Measurements from ENCODE around the gene PDLIM4. TPM values are rescaled to one million over a fixed set of nuclear protein-coding genes. Genes with fewer than 3 reads are reported as not detected.
A peak's percentile ranks its signal among the peaks of the same experiment; 100 is the strongest.

PDLIM4 gene
- total RNA-seq, 1 experiment from 2014 or later: 94.1 TPM

DNA sequence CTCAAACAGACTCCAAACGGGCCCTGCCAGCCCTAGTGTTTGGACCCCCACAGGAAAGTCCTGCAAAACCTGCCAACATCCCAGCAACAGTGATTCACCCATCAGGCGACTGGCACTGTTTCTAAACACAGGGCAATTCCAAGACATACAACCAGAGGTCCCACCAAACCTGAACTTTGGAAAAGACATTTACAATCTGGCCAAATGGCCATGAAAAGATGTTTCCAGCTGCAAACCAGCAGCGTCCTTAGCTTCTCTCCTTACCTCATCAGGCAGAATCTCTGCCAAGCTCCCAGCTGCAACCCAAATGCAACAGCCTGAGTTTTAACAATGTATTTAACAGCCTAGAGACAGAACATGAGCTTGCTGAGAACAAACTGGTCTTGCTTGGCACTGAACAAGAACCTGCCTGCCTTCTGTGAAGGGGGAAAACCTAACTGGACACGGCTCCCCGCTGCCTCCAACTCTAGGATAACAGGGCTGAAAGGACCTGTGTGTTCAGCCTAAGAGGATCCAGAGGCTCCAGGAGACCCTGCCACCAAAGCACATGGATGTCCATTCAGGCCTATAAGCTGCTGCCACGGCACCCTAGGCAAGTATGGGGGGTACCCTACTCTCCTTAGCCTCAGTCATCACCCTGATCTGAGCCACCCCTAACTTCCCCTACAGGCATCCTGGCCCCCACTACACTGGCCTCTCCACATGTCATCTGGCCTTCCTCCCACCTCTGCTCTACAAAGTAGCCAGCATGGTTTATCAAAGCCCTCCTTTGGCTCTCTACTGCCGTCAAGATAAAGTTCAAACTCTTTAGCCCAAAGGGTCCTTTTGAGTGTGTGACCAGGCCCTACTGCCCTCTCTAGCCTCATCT is 35.5 kb upstream of the PDLIM4 start:
- Histone ChIP-seq H3K27me3 (replicated peaks) (no peaks in the 10 kb centered on the region), H3K4me1 (replicated peaks) (peaks cover 25% of the 10 kb centered on the region), H3K27ac (no peak overlapping the region), H3K9me3 (replicated peaks) (no peaks in the 10 kb centered on the region), H3K4me3 (no peak overlapping the region), H3K36me3 (peaks cover 26% of the 10 kb centered on the region)
- no peak for DNase-seq (ENCODE audit: low read depth in 1 of 2, low spot score in 2 of 2)

DNA sequence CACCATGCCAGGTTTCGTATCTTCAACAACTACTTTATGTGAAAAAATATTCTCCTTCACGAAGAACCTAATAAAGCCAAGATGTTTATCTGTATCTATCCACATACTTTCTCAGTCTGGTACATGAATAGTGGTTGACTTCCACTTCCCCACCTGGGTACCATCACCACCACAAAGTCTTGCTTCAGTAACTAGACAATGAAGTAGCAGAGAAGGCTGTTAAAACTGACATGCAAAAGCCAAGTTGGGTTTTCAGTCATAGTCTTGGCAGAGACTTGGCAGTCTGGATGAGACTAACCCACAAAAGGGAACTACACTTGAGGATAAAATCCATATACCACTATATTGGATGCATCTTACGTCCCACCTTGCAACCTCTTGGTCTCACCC is 34.9 kb upstream of the PDLIM4 start:
- no peak for DNase-seq (ENCODE audit: low read depth in 1 of 2, low spot score in 2 of 2)
- H3K27ac ChIP-seq: no peak overlapping the region
- H3K27me3 ChIP-seq (replicated peaks): no peaks in the 10 kb centered on the region
- H3K9me3 ChIP-seq (replicated peaks): no peaks in the 10 kb centered on the region
- H3K4me3 ChIP-seq: no peak overlapping the region
- peaks cover 24% of the 10 kb centered on the region for H3K36me3 ChIP-seq
- peaks cover 29% of the 10 kb centered on the region for H3K4me1 ChIP-seq (replicated peaks)

DNA sequence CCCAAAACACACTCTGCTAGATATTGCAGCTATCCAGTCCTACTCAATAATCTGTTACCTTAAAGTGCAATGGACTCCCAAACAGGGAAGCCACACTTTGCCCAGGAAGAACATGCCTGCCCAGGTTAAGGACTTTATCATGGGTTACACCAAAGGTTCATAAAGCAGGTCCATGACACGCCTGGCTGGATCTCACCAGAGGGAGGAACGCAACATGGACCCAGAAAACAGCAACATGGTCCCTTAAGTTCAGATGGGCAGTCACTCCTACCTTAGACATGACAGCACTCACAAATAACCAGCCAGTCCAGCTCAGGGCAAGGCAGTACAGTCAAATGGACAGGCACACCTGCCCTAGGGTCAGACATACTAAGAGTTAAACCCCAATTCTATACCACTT is 33.6 kb upstream of the PDLIM4 start:
- Histone ChIP-seq H3K9me3 (replicated peaks) (no peaks in the 10 kb centered on the region), H3K4me1 (replicated peaks) (peaks cover 34% of the 10 kb centered on the region), H3K27ac (no peak overlapping the region), H3K4me3 (no peak overlapping the region), H3K36me3 (peaks cover 19% of the 10 kb centered on the region), H3K27me3 (replicated peaks) (no peaks in the 10 kb centered on the region)
- DNase-seq (ENCODE audit: low read depth in 1 of 2, low spot score in 2 of 2): no peak

DNA sequence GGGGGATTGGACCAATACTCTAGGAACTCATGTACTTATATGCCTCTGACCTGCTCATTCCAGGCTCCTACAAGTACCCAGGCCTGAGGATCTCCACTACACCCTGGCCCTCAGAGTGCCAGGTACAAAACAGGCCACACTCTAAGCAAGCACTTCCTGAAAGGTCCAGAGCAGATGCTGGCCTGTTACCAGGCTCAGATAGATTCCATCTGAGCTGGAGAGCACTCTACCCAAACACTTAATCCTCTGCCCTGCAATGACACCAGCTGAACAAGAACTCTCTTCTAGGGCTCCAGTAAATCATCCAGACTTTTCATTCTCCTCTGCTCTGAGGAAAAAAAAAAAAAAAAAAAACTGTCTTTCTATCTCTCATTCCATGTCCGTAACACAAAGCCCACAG is 32.8 kb upstream of the PDLIM4 start:
- Histone ChIP-seq H3K27me3 (replicated peaks) (no peaks in the 10 kb centered on the region), H3K27ac (peak overlapping the region; percentile 20), H3K36me3 (peaks cover 19% of the 10 kb centered on the region), H3K4me3 (no peak overlapping the region), H3K9me3 (replicated peaks) (no peaks in the 10 kb centered on the region), H3K4me1 (replicated peaks) (peaks cover 34% of the 10 kb centered on the region)
- DNase-seq (ENCODE audit: low read depth in 1 of 2, low spot score in 2 of 2): peak in 1 of 2 experiments; percentile 20

DNA sequence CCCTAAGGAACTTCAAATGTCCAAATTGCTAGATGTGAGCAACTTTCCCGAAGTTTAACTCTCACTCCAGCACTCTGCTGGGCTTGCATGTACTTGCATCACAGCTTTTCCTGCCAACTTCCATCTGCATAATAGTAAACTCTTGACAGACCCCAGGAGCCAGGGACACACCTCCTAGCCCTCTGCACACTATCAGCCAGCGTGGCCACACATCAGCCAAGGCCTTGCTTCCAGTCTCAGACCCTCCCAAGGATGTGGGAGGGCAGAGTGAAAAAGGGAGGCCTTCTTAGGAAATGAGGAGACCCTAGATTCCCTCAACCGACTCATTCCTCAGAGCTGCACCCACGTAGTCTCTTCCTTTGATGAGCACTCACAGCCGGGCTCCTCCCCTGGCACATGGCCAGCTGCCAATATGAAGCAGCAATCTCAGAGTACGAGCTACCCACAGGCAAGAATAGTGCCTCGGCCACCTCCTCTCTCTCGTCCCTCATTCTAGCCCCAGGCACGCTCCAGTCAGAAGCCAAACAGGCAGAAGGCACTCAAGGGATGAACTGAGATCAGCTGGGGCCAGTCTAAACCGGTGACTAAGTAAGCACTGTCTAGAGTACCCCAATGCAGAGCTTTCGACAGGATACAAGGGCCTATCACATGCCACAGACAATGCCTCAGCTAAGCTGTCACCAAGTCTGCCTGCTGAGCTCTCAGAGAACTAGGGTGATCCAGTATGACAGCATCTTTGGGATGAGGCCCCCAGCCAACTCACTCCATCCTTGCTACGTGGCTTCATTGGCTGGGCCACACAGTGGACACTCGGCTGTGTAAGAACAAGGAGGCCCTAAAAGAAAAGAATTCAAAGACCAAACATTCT is 32.1 kb upstream of the PDLIM4 start:
- no peaks in the 10 kb centered on the region for H3K9me3 ChIP-seq (replicated peaks)
- H3K27ac ChIP-seq: peak overlapping the region; percentile 20
- H3K27me3 ChIP-seq (replicated peaks): no peaks in the 10 kb centered on the region
- DNase-seq (ENCODE audit: low read depth in 1 of 2, low spot score in 2 of 2): peak; percentile 85 to 91
- H3K4me1 ChIP-seq (replicated peaks): peaks cover 34% of the 10 kb centered on the region
- H3K4me3 ChIP-seq: no peak overlapping the region
- H3K36me3 ChIP-seq: peaks cover 15% of the 10 kb centered on the region

DNA sequence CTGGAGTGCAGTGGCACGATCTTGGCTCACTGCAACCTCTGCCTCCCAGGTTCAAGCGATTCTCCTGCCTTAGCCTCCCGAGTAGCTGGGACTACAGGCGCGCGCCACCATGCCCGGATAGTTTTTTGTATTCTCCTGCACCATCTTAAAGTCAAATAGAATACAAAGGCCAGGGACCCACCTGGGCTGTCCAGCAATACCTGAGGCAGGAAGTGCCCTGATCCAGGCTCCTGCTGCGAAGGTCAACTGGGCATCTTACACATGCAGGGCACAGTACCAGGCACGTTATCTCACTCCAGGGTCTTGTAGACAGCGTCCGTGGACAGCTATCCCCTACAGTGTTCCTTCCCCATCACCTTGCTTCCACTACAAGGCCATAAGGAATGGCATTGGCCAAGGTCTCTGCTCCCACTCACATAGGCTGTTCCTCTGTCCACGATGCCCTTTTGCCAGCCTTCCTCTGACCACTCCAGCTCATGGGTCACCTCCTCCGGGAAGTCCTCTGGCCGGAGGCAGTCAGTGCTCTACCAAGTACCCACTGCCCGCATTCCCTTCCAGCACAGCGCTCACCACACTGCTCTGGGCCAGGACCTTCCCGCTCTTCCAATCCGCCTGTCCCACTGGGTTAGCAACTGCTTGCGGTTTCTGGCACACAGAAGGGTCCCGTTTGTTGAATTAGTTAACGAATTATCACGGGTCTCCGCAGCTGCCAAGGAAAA is 30.8 kb upstream of the PDLIM4 start:
- Histone ChIP-seq H3K9me3 (replicated peaks) (no peaks in the 10 kb centered on the region), H3K27ac (peak overlapping the region; percentile 76), H3K27me3 (replicated peaks) (no peaks in the 10 kb centered on the region), H3K36me3 (peaks cover 12% of the 10 kb centered on the region), H3K4me3 (peak overlapping the region; percentile 80), H3K4me1 (replicated peaks) (peaks cover 34% of the 10 kb centered on the region)
- DNase-seq (ENCODE audit: low read depth in 1 of 2, low spot score in 2 of 2): no peak

DNA sequence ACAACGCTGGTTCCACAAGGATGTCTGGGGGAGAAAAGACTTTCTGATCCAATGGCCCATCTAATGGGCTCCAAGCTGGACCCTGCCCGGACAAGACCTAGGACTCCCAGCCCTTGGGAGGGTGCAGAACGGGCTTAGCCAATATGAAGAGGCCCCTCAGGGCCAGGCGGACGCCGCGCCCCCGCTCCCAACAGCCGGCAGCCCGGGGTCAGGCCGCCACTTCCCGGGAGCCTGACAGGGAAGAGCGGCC is 30.3 kb upstream of the PDLIM4 start:
- peak in 1 of 2 experiments; percentile 73 for DNase-seq (ENCODE audit: low read depth in 1 of 2, low spot score in 2 of 2)
- no peaks in the 10 kb centered on the region for H3K27me3 ChIP-seq (replicated peaks)
- peak overlapping the region; percentile 80 for H3K4me3 ChIP-seq
- peak overlapping the region; percentile 76 for H3K27ac ChIP-seq
- H3K4me1 ChIP-seq (replicated peaks): peaks cover 34% of the 10 kb centered on the region
- H3K9me3 ChIP-seq (replicated peaks): no peaks in the 10 kb centered on the region
- H3K36me3 ChIP-seq: peaks cover 12% of the 10 kb centered on the region

DNA sequence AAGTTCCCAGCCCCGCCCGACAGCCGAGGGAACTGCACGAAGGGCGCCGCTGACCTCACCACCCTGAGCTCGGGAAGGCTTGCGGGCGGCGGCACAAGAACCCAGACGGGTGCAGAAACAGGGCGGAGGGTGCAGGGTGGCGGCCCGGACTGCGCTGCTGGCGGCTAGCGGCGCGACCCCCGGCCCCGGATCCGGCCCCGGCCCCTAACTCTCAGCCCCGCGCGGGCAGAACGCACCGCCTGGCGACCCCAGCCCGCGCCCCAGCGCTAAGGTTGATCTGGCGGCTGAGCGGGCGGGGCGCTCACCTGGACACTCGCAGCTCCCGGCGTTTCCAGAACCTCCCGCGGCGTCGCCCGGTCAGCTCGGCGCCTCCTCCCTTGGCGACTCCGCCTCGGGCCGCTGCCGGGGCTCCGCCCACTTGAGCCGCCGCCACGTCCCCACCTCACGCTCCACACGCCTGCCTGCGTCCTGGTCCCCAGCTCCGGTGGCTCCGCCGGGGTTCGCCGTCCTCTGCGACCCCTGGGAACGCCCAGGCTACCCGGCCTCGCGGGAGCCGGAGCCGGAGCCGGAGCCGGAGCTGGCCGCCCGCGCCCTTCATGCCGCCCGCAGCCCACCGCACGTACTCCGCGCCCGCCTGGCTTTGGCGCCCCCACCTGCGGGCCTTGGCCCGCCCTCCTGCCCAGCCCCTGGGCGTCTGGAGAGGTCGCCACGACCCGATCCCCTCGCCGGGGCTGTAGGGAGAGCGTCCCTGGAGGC is 29.8 kb upstream of the PDLIM4 start, which contains the start of gene P4HA2:
TSS of gene P4HA2 (minus strand) at position 369 of the 756 bp plus-strand sequence. CDS start 9,227 bp downstream, outside the sequence.
- Histone ChIP-seq H3K36me3 (peaks cover 12% of the 10 kb centered on the region), H3K27ac (peak within 1 kb of the TSS; percentile 76), H3K27me3 (replicated peaks) (no peaks in the 10 kb centered on the region), H3K4me1 (replicated peaks) (peaks cover 34% of the 10 kb centered on the region), H3K9me3 (replicated peaks) (no peaks in the 10 kb centered on the region), H3K4me3 (peak within 1 kb of the TSS; percentile 80)
- DNase-seq (ENCODE audit: low read depth in 1 of 2, low spot score in 2 of 2): peak; percentile 83 to 85

DNA sequence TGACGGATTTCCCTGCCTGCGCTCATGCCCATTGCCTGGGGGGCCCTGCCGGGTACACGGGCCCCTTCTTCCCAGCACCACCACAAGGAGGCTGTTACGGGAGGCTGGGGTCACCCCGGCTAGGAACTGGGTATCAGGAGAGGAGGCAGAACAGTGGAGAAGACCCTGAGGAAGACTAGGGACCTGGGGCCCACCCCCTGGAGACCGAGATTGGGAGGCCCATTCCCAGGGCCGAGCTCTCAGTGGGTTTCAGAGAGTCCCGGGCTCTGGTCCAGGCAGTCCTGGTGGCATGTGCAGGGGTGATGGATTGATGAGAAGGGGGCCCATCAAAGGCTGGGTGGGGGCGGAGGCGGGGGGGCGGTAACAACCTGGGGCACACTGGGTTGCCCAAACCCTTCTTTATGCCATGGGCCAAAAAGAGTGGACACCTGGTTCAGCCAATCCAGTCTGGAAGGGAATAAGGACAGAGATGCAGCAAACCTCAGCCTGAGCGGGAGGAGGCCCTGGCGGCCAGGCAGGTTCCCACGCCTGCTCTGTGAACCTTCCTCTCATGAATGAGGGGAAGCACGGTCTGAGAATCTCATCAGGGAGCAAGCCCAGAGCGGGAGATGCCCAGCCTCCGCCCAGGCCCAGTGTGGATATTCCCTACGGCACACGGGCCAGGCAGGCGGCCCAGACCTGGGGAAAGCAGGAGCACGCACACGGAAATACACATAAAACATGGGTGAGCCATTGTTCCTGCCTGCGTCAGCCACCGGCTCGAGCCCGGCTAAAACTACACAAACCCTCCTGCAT is 29.1 kb upstream of the PDLIM4 start:
- no peaks in the 10 kb centered on the region for H3K27me3 ChIP-seq (replicated peaks)
- peak overlapping the region; percentile 76 for H3K27ac ChIP-seq
- peak overlapping the region; percentile 80 for H3K4me3 ChIP-seq
- peak in 1 of 2 experiments; percentile 40 for DNase-seq (ENCODE audit: low read depth in 1 of 2, low spot score in 2 of 2)
- no peaks in the 10 kb centered on the region for H3K9me3 ChIP-seq (replicated peaks)
- peaks cover 34% of the 10 kb centered on the region for H3K4me1 ChIP-seq (replicated peaks)
- peaks cover 12% of the 10 kb centered on the region for H3K36me3 ChIP-seq

DNA sequence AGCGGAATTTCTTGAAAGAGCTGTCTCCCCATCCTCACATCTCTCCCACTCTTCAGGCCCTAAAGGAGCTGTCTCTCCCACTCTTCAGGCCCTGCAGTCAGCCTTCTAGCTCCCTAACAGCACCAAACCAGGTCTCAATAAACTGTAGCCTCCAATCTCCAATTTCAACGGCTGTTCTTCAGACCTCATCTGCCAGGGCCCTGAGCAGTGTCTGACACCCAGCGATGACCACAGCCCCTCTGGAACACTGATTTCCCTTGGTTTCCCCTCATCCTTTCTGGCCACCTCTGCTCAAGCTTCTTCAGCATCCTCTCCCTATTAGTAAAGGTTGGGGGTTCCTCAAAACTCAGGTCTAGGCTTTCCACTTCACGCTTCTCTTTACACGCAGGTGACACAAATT is 28.3 kb upstream of the PDLIM4 start:
- peaks cover 34% of the 10 kb centered on the region for H3K4me1 ChIP-seq (replicated peaks)
- H3K4me3 ChIP-seq: no peak overlapping the region
- peaks cover 12% of the 10 kb centered on the region for H3K36me3 ChIP-seq
- H3K27ac ChIP-seq: no peak overlapping the region
- DNase-seq (ENCODE audit: low read depth in 1 of 2, low spot score in 2 of 2): peak in 1 of 2 experiments; percentile 24
- H3K27me3 ChIP-seq (replicated peaks): no peaks in the 10 kb centered on the region
- H3K9me3 ChIP-seq (replicated peaks): no peaks in the 10 kb centered on the region

DNA sequence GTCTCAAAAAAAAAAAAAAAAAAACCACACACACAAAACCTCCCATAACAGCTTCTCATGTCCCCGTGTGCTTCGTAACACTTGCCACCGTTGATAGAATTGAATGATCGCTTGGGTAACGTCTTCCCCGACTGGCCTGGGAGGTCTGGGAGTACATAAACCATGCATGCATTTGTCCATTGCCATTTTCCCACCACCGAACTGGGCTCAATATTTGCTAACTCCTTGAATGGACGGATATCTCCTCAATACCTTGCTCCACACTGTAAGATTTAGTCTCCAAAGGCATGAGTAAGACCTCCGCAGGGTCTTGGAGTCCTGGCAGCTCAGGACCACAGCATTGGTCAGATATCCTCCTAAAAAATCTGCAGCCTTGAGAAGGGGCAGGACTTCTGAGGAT is 26.6 kb upstream of the PDLIM4 start:
- H3K27me3 ChIP-seq (replicated peaks): no peaks in the 10 kb centered on the region

DNA sequence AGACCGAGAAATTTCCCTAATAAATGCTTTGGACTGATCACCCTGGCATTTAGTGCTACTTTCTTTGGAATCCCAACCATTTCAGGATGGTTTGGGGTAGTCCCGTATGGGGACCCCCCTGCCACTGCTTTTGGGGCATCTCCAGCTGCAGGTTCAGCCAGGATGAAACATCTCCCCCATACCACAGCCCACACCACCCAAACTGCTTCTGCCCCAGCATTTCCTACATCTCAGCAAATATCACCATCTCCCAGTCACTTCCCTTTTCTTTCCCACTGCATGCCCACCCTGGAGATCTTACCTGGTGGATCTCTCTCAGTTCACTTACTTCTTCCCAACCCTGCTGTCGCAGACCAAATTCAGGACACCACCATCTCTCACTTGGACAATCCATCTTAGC is 25.0 kb upstream of the PDLIM4 start:
- Histone ChIP-seq H3K4me3 (no peak overlapping the region), H3K36me3 (peaks cover 2% of the 10 kb centered on the region; the same call in 1 of the 2 replicates), H3K9me3 (replicated peaks) (no peaks in the 10 kb centered on the region), H3K27ac (no peak overlapping the region), H3K4me1 (replicated peaks) (peaks cover 5% of the 10 kb centered on the region), H3K27me3 (replicated peaks) (no peaks in the 10 kb centered on the region)
- no peak for DNase-seq (ENCODE audit: low read depth in 1 of 2, low spot score in 2 of 2)

More for the DNA sequence above, 26.6 kb upstream of the PDLIM4 start:
- Histone ChIP-seq H3K36me3 (peaks cover 9% of the 10 kb centered on the region), H3K9me3 (replicated peaks) (no peaks in the 10 kb centered on the region), H3K4me3 (no peak overlapping the region), H3K4me1 (replicated peaks) (peaks cover 20% of the 10 kb centered on the region), H3K27ac (no peak overlapping the region)
- DNase-seq (ENCODE audit: low read depth in 1 of 2, low spot score in 2 of 2): no peak

Data from SJSA1 (cell line).